Measurements from ENCODE around the gene PLCB2.

PLCB2 gene

GRCh38 chr15:40339621-40339945 lies 31.8 kb upstream of the PLCB2 start:
- H3K4me3 ChIP-seq (ENCODE audit: low read length), result peak overlapping the region; percentile 79
- TF ChIP-seq CTCF (conservative IDR thresholded peaks at IDR 0.05; ENCODE audit: low read length), result peak; percentile 24
- no peak for DNase-seq (ENCODE audit: low read depth)

- peak overlapping the region; percentile 79 for H3K4me3 ChIP-seq (ENCODE audit: low read length)
Observed at GRCh38 chr15:40338921-40339620, 31.3 kb upstream of the PLCB2 start.

GRCh38 chr15:40338041-40338657 lies 30.4 kb upstream of the PLCB2 start:
- peak overlapping the region; percentile 79 for H3K4me3 ChIP-seq (ENCODE audit: low read length)
- TF ChIP-seq CTCF (conservative IDR thresholded peaks at IDR 0.05; ENCODE audit: low read length), result peak; percentile 54
- peak; percentile 56 for DNase-seq (ENCODE audit: low read depth)

More at GRCh38 chr15:40338921-40339620, 31.3 kb upstream of the PLCB2 start:
- DNase-seq (ENCODE audit: low read depth), result peak; percentile 94
- no peak for TF ChIP-seq CTCF (conservative IDR thresholded peaks at IDR 0.05; ENCODE audit: low read length)

GRCh38 chr15:40337597-40337996 lies 29.9 kb upstream of the PLCB2 start:
- peak overlapping the region; percentile 79; the same call in 1 of the 2 replicates for H3K4me3 ChIP-seq (ENCODE audit: low read length)
- TF ChIP-seq CTCF (conservative IDR thresholded peaks at IDR 0.05; ENCODE audit: low read length), result no peak
- DNase-seq (ENCODE audit: low read depth), result no peak

GRCh38 chr15:40336744-40337122 lies 29.0 kb upstream of the PLCB2 start:
- no peak for TF ChIP-seq CTCF (conservative IDR thresholded peaks at IDR 0.05; ENCODE audit: low read length)
- H3K4me3 ChIP-seq (ENCODE audit: low read length), result no peak overlapping the region
- DNase-seq (ENCODE audit: low read depth), result no peak

GRCh38 chr15:40335938-40336743 lies 28.4 kb upstream of the PLCB2 start:
- H3K4me3 ChIP-seq (ENCODE audit: low read length), result no peak overlapping the region
- no peak for DNase-seq (ENCODE audit: low read depth)
- TF ChIP-seq CTCF (conservative IDR thresholded peaks at IDR 0.05; ENCODE audit: low read length), result no peak

Measured in AG10803 (cell line).